B cell (primary cell): ENCODE data around the gene AK1. TPM values are rescaled to one million over a fixed set of nuclear protein-coding genes. Genes with fewer than 3 reads are reported as not detected.

ENCODE experiments used
- ATAC-seq: fragments of 200-7000 bp; cut with Tn5 transposase; one replicate; pipeline ENCODE4 v1.10.0; 2021; ENCODE audit warnings: low read depth, mild to moderate bottlenecking, moderate number of reproducible peaks, moderate library complexity
- CTCF ChIA-PET: fragments of 350-600 bp; sonication (Branson Sonifier 250); formaldehyde crosslinking; loops from one replicate; lab custom pipeline; 2021; ENCODE audit warnings: antibody characterized with exemption, inconsistent platforms; lab: Charles Lee
- POLR2A ChIA-PET: fragments of 350-600 bp; sonication (Branson Sonifier 250); formaldehyde crosslinking; loops from one replicate; lab custom pipeline; 2021; ENCODE audit warnings: antibody characterized with exemption; lab: Charles Lee
- DNase-seq: peaks from one replicate; pipeline ENCODE4 v3.0.0; 2013
- H2AFZ ChIP-seq: 2 replicates; pipeline ENCODE4 v1.6.1; 2012; ENCODE audit warnings: mild to moderate bottlenecking, low read depth, low read length; ENCODE audit not compliant: insufficient read depth, poor library complexity, severe bottlenecking
- H3K27ac ChIP-seq, 2 donors: 1 replicate in 1 of 2; 2 replicates in 1 of 2; pipeline ENCODE4 v1.5.1; 2012 to 2013; ENCODE audit warnings: low read length in 2 of 2, mild to moderate bottlenecking in 2 of 2, moderate library complexity in 1 of 2
- H3K27me3 ChIP-seq, 4 experiments: fragments of 200-600 bp in 1 of 4; sonication (generic) in 1 of 4; replicated peaks in 1 of 4; 1 replicate in 2 of 4; 2 replicates in 2 of 4; pipeline versions ENCODE4 v1.6.1 to v1.7.0; 2013 to 2016; ENCODE audit warnings: low read length in 3 of 4, mild to moderate bottlenecking in 2 of 4, mixed read lengths in 1 of 4, moderate library complexity in 1 of 4; ENCODE audit not compliant: insufficient read depth in 4 of 4, control insufficient read depth in 3 of 4; ENCODE audit errors: control extremely low read depth in 1 of 4
- H3K36me3 ChIP-seq, 2 experiments: replicated peaks in 1 of 2; 1 replicate in 1 of 2; 2 replicates in 1 of 2; pipeline versions ENCODE4 v1.6.1 to v1.7.1; 2013; ENCODE audit warnings: low read length in 1 of 2; ENCODE audit not compliant: insufficient read depth in 2 of 2, control insufficient read depth in 1 of 2; ENCODE audit errors: control extremely low read depth in 1 of 2, extremely low read depth in 1 of 2
- H3K4me1 ChIP-seq, 2 donors: fragments of 200-600 bp in 1 of 2; sonication (generic) in 1 of 2; 1 replicate in 1 of 2; 2 replicates in 1 of 2; pipeline versions ENCODE4 v1.5.1 to v1.6.1; 2013 to 2017; ENCODE audit warnings: low read length in 2 of 2; ENCODE audit not compliant: control insufficient read depth in 2 of 2, insufficient read depth in 2 of 2
- H3K4me2 ChIP-seq: replicated peaks from 2 replicates; pipeline ENCODE3; 2012; ENCODE audit warnings: mild to moderate bottlenecking, low read depth, low read length; ENCODE audit not compliant: poor library complexity, severe bottlenecking
- H3K4me3 ChIP-seq, 5 experiments: fragments of 200-600 bp in 1 of 5; sonication (generic) in 1 of 5; 1 replicate in 3 of 5; 2 replicates in 2 of 5; pipeline versions ENCODE4 v1.5.1 to v1.7.0; 2011 to 2016; ENCODE audit warnings: low read length in 4 of 5, mild to moderate bottlenecking in 4 of 5, low read depth in 2 of 5, control low read depth in 1 of 5, moderate library complexity in 1 of 5; ENCODE audit not compliant: insufficient read depth in 1 of 5; ENCODE audit errors: control extremely low read depth in 1 of 5, extremely low read depth in 1 of 5
- H3K79me2 ChIP-seq: fragments of 200-600 bp; sonication (generic); one replicate; pipeline ENCODE4 v1.6.0; 2016; ENCODE audit warnings: low read length; ENCODE audit not compliant: control insufficient read depth, insufficient read depth
- H3K9ac ChIP-seq: fragments of 200-600 bp; sonication (generic); 2 replicates; pipeline ENCODE4 v1.6.1; 2017; ENCODE audit warnings: mild to moderate bottlenecking, low read length, moderate library complexity
- H3K9me3 ChIP-seq, 3 donors: one replicate each; pipeline versions ENCODE4 v1.6.1 to v1.7.1; 2013; ENCODE audit warnings: low read length in 2 of 3; ENCODE audit not compliant: control insufficient read depth in 2 of 3, insufficient read depth in 1 of 3; ENCODE audit errors: control extremely low read depth in 1 of 3
- H4K20me1 ChIP-seq: 2 replicates; pipeline ENCODE4 v1.6.0; 2012; ENCODE audit warnings: mild to moderate bottlenecking, low read length; ENCODE audit not compliant: insufficient read depth, control insufficient read depth, poor library complexity, severe bottlenecking
- H3K27ac Mint-ChIP-seq: one replicate; pipeline ENCODE4 v1.8.0; 2021; ENCODE audit warnings: mixed read lengths
- H3K27me3 Mint-ChIP-seq: one replicate; pipeline ENCODE4 v1.8.0; 2021; ENCODE audit warnings: mixed read lengths
- H3K4me1 Mint-ChIP-seq: one replicate; pipeline ENCODE4 v1.8.0; 2021; ENCODE audit warnings: mixed read lengths
- H3K4me3 Mint-ChIP-seq: one replicate; pipeline ENCODE4 v1.8.0; 2021; ENCODE audit warnings: mixed read lengths
- H3K9me3 Mint-ChIP-seq: one replicate; pipeline ENCODE4 v1.8.0; 2022; ENCODE audit warnings: mixed read lengths; ENCODE audit not compliant: insufficient read depth
- EZH2 ChIP-seq: IDR thresholded peaks from 2 replicates; pipeline ENCODE4 v1.6.1; 2012; ENCODE audit warnings: borderline replicate concordance, low read depth, mild to moderate bottlenecking, moderate library complexity, low read length; ENCODE audit not compliant: insufficient read depth, poor library complexity, severe bottlenecking
- WGBS: methylation state at CpG from one replicate; pipeline ENCODE4 v1.1.5; 2013; ENCODE audit warnings: missing lambda C conversion rate; ENCODE audit not compliant: insufficient coverage; 5-methylcytosine and 5-hydroxymethylcytosine counted together
- intact Hi-C: fragments of 100-400 bp; cut with micrococcal nuclease; formaldehyde crosslinking; loops from one replicate; pipeline ENCODE4 v1.10.0; 2022
- polyA plus RNA-seq: library from polyadenylated mRNA; depleted of rRNA; stranded (reverse); fragments of >200 nt; gene quantifications from 2 replicates; pipeline ENCODE4 v1.2.3, GENCODE V29; 2012
- total RNA-seq, 2 donors: library from RNA; stranded (reverse); fragments of 120-200 nt in 1 of 2; gene quantifications; 1 replicate in 1 of 2; 2 replicates in 1 of 2; pipeline versions ENCODE4 v1.2.3 to v1.2.4, GENCODE V29; 2013 to 2022
- TF ChIP-seq, protein P1 (sequence below): fragments of 200-600 bp; IDR thresholded peaks from one replicate; pipeline ENCODE4 v1.8.0; 2022; ENCODE audit warnings: antibody characterized with exemption, mild to moderate bottlenecking

The AK1 gene
- total and polyA plus RNA-seq, 2 donors (not counting 1 experiment from before 2014, with no cell fraction given), result 28.0 to 31.8 TPM

DNA sequence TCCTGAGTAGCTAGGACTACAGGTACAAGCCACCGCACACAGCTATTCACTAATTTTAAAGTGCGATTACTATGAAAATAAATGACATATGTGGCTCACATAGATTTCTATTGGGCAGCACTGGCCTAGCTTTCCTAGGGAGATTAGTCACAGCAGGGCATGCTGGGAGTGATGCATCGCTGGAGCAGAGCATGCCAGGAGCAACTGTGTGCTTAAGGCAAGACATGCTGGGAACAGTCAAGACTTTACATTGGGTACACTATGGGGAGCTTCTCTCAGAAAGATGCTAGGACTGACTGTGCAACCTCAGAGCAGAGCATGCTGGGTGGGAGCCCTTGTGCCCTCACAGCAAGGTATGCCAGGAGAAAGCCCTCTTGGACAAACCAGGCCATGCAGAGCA is 12.6 kb upstream of the AK1 start:
- DNase-seq (no peak), ATAC-seq (no peak)
- H3K36me3 ChIP-seq, result peaks cover 0 to 56% of the 10 kb centered on the region in 2 experiments
- ChIA-PET CTCF (interaction anchor here (1.2 to 2.2 kb wide), 4 partner anchors 20 to 31 kb away, joined by 3 to 9 read pairs (median 6); no protein-coding TSS in a partner anchor), POLR2A (interaction anchor here (0.9 to 1.3 kb wide), 2 partner anchors 16 to 24 kb away, joined by 3 to 8 read pairs; no protein-coding TSS in a partner anchor)
- Mint-ChIP-seq H3K4me3 (no peak overlapping the region), H3K27me3 (no peaks in the 10 kb centered on the region), H3K27ac (no peak overlapping the region), H3K4me1 (peaks cover 9% of the 10 kb centered on the region), H3K9me3 (peaks cover 6% of the 10 kb centered on the region)
- no peaks in the 10 kb centered on the region for H3K27me3 ChIP-seq
- intact Hi-C loops, result no loop called here
- H3K9me3 ChIP-seq, result peaks cover 0 to 18% (median 5%) of the 10 kb centered on the region in 3 donors
- 100% methylated on average over 3 of the region's 3 CpGs for WGBS
- no peaks in the 10 kb centered on the region for H4K20me1 ChIP-seq
- H2AFZ ChIP-seq, result no peak overlapping the region
- H3K4me1 ChIP-seq, result peaks cover 0 to 4% of the 10 kb centered on the region in 2 donors
- H3K27ac ChIP-seq, result no peak overlapping the region
- no peak overlapping the region for H3K4me2 ChIP-seq
- no peak overlapping the region for H3K9ac ChIP-seq
- H3K4me3 ChIP-seq, result no peak overlapping the region
- H3K79me2 ChIP-seq, result no peaks in the 10 kb centered on the region
- no peak for TF ChIP-seq EZH2
- TF ChIP-seq, protein P1, sequence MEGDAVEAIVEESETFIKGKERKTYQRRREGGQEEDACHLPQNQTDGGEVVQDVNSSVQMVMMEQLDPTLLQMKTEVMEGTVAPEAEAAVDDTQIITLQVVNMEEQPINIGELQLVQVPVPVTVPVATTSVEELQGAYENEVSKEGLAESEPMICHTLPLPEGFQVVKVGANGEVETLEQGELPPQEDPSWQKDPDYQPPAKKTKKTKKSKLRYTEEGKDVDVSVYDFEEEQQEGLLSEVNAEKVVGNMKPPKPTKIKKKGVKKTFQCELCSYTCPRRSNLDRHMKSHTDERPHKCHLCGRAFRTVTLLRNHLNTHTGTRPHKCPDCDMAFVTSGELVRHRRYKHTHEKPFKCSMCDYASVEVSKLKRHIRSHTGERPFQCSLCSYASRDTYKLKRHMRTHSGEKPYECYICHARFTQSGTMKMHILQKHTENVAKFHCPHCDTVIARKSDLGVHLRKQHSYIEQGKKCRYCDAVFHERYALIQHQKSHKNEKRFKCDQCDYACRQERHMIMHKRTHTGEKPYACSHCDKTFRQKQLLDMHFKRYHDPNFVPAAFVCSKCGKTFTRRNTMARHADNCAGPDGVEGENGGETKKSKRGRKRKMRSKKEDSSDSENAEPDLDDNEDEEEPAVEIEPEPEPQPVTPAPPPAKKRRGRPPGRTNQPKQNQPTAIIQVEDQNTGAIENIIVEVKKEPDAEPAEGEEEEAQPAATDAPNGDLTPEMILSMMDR, result no peak

DNA sequence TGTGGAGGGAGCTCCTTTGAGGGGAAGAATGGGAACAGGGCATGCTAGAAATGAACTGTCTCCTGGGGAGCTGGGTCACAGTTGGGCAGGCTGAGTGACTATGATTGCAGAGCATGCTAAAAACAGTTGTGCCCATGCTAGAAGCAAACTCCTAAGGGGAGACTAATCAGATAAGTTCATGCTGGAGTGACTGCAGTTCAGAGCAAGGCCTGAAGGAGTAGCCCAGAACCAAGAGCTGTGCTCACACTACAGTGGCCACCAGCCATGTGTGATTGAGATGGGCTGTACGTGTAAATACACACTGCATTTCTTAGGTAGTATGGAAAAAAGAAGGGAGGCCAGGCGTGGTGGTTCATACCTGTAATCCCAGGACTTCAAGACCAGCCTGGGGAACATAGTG is 10.3 kb upstream of the AK1 start:
- no peaks in the 10 kb centered on the region for H3K9me3 Mint-ChIP-seq
- POLR2A ChIA-PET, result no interaction called here

More for the DNA sequence above, 10.3 kb upstream of the AK1 start:
- no peak overlapping the region for H3K27ac ChIP-seq
- CTCF ChIA-PET, result interaction anchor here (1.4 to 2.2 kb wide), 2 partner anchors 19 to 124 kb away, joined by 3 to 5 read pairs; no protein-coding TSS in a partner anchor
- no peak overlapping the region for H2AFZ ChIP-seq
- DNase-seq (no peak), ATAC-seq (no peak)
- H3K4me1 ChIP-seq, result peaks cover 0 to 6% of the 10 kb centered on the region in 2 donors
- no peak overlapping the region for H3K4me2 ChIP-seq
- peaks cover 0 to 39% of the 10 kb centered on the region in 2 experiments for H3K36me3 ChIP-seq
- H3K9ac ChIP-seq, result no peak overlapping the region
- WGBS, result 80% methylated on average over 1 of the region's 2 CpGs
- TF ChIP-seq, protein P1, result peak; percentile 22
- TF ChIP-seq EZH2, result no peak
- H3K27me3 Mint-ChIP-seq, result no peaks in the 10 kb centered on the region
- H3K4me3 Mint-ChIP-seq, result no peak overlapping the region
- H3K27ac Mint-ChIP-seq, result no peak overlapping the region
- H3K9me3 ChIP-seq, result peaks cover 0 to 2% (median 0%) of the 10 kb centered on the region in 3 donors
- no peaks in the 10 kb centered on the region for H3K79me2 ChIP-seq
- H3K4me1 Mint-ChIP-seq, result peaks cover 19% of the 10 kb centered on the region
- intact Hi-C loops, result no loop called here
- H3K27me3 ChIP-seq, result no peaks in the 10 kb centered on the region
- no peaks in the 10 kb centered on the region for H4K20me1 ChIP-seq
- no peak overlapping the region for H3K4me3 ChIP-seq
